GM12892 (cell line): Measurements from ENCODE around the gene TRIM24.

Experiments
- DNase-seq: peaks from one replicate; pipeline ENCODE4 v3.0.0; 2011; ENCODE audit not compliant: insufficient read length
- FAIRE-seq: peaks from 2 replicates; lab custom pipeline; 2011; peaks lifted over from hg19 to GRCh38; lab: Jason Lieb, UNC
- POLR2A ChIP-seq: IDR thresholded peaks from 2 replicates; pipeline ENCODE4 v1.6.1; 2011; ENCODE audit warnings: low read depth, low read length, control low read depth
- POLR2AphosphoS5 ChIP-seq: IDR thresholded peaks from 2 replicates; pipeline ENCODE4 v1.6.1; 2011; ENCODE audit warnings: low read depth, low read length, control low read depth
- TAF1 ChIP-seq: IDR thresholded peaks from 2 replicates; pipeline ENCODE4 v1.6.1; 2011; ENCODE audit warnings: low read depth, mild to moderate bottlenecking, control low read depth, low read length, borderline replicate concordance

Gene TRIM24

GRCh38 chr7:138627361-138627760 lies 167.3 kb downstream of the TRIM24 start:
- DNase-seq (no peak), FAIRE-seq (no peak)
- TF ChIP-seq POLR2A (no peak), POLR2AphosphoS5 (no peak), TAF1 (no peak)

GRCh38 chr7:138630059-138630610 lies 170.1 kb downstream of the TRIM24 start:
- DNase-seq = no peak
- TF ChIP-seq POLR2AphosphoS5 (no peak), POLR2A (no peak), TAF1 (no peak)
- no peak for FAIRE-seq

DNA sequence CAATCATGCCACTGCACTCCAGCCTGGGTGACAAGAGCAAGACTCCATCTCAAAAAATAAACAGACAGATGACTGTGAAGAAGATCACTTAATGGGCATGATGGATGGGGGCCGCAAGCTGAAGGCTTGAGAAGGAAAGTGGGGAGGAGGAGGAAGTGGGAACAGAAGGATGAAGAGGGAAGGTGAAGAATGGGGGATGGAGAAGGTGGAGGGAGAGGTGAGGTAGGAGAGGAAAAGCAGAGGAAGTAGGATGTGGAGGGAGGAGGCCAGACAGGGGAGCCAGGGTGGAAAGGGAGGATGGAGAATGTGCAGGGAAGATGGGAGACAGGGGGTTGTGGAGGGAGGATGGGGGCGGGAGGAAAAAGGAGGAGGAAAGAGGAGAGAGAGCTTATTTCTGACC lies 172.3 kb downstream of the TRIM24 start:
- no peak for TF ChIP-seq POLR2A
- TF ChIP-seq POLR2AphosphoS5 = no peak
- TF ChIP-seq TAF1 = no peak
- DNase-seq (no peak), FAIRE-seq (no peak)

GRCh38 chr7:138632826-138633602 lies 173.0 kb downstream of the TRIM24 start:
- FAIRE-seq (no peak), DNase-seq (no peak)
- no peak for TF ChIP-seq TAF1
- TF ChIP-seq POLR2AphosphoS5 = no peak
- no peak for TF ChIP-seq POLR2A
